H1 (cell line): ENCODE results near the gene PACSIN2. TPM values are rescaled to one million over a fixed set of nuclear protein-coding genes. Genes with fewer than 3 reads are reported as not detected.

Source experiments
- ATF3 ChIP-seq: IDR thresholded peaks from 2 replicates; pipeline ENCODE4 v1.6.1; 2011; ENCODE audit warnings: low read depth, mild to moderate bottlenecking, low read length; ENCODE audit not compliant: insufficient read depth
- BCL11A ChIP-seq, 2 experiments: IDR thresholded peaks; one replicate each; pipeline ENCODE4 v1.6.1; 2011; ENCODE audit warnings: low read depth in 2 of 2, low read length in 2 of 2, mild to moderate bottlenecking in 2 of 2
- CTCF ChIP-seq, 3 experiments: IDR thresholded peaks; 1 replicate in 2 of 3; 2 replicates in 1 of 3; pipeline versions ENCODE4 v1.5.1 to v1.6.1; 2011; ENCODE audit warnings: low read length in 3 of 3, mild to moderate bottlenecking in 3 of 3, inconsistent platforms in 2 of 3, low read depth in 1 of 3, moderate library complexity in 1 of 3; ENCODE audit not compliant: insufficient read depth in 1 of 3; ENCODE audit errors: control extremely low read depth in 1 of 3
- RNF2 ChIP-seq: fragments of 200-900, 300-1000 bp; sonication (generic); IDR thresholded peaks from 2 replicates; pipeline ENCODE4 v1.7.1; 2016; ENCODE audit warnings: borderline replicate concordance, low read depth, mild to moderate bottlenecking, antibody characterized with exemption, low read length; ENCODE audit not compliant: poor library complexity, severe bottlenecking; ENCODE audit errors: missing control alignments
- SRF ChIP-seq: IDR thresholded peaks from 2 replicates; pipeline ENCODE4 v1.6.1; 2011; ENCODE audit warnings: mild to moderate bottlenecking, low read depth, low read length, moderate library complexity
- polyA plus RNA-seq, 7 experiments: library from polyadenylated mRNA; depleted of rRNA in 3 of 7; stranded (reverse) in 5 of 7; unstranded in 2 of 7; fragments of >200 nt in 5 of 7; fragments of 200-250 nt in 2 of 7; gene quantifications; 1 replicate in 5 of 7; 2 replicates in 1 of 7; 4 replicates in 1 of 7; pipeline versions ENCODE4 v1.2.1 to v1.2.3, GENCODE V29; 2011 to 2013; ENCODE audit warnings: missing spikeins in 2 of 7, mixed read lengths in 2 of 7
- total RNA-seq: library from RNA; stranded (reverse); fragmentation: NEBNext Ultra II Directional; extraction: Animal tissue kit (Norgen Biotek cat#: 25700); gene quantifications from 2 replicates; pipeline ENCODE4 v1.2.1, GENCODE V29; 2021

The PACSIN2 gene
- total and polyA plus RNA-seq, 2 of the 8 experiments (the other 6 are each of a cell fraction or from before 2014, with no cell fraction given), result 44.8 to 64.2 TPM

DNA sequence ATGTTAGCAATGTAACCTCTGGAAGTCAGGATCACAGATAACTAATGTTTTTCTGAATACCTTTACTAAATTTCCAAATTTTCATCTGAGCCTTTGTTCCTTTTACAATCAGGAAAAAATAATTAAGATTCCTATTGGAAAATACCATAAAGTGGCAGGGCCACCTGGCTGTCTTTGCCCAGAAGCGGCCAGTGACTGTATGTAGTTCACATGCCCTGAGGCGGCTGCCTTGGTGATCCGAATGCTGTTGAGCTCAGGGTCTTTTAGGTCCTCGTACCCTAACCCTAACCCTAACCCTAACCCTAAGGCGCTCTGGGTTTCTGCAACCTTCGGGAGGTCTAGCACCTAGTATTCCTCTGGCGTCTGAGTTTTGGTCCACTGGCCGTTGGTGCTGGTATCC, 149.4 kb downstream of the PACSIN2 start (continued):
- TF ChIP-seq SRF, result no peak
- no peak for TF ChIP-seq ATF3
- no peak for TF ChIP-seq RNF2
- TF ChIP-seq BCL11A (IDR thresholded peaks at IDR 0.05; ENCODE audit: low read depth in 2 of 2, low read length in 2 of 2), result no peak
- TF ChIP-seq CTCF (IDR thresholded peaks at IDR 0.05; ENCODE audit: control extremely low read depth in 1 of 3, insufficient read depth in 1 of 3, low read depth in 1 of 3, low read length in 3 of 3), result no peak
